HUES64 (cell line): Measurements from ENCODE around the gene GPC3.

Source experiments
- H3K27ac ChIP-seq: 2 replicates; pipeline ENCODE4 v1.7.0; 2013; ENCODE audit warnings: low read depth, low read length, inconsistent platforms
- H3K27me3 ChIP-seq: 2 replicates; pipeline ENCODE4 v1.6.1; 2013; ENCODE audit warnings: mild to moderate bottlenecking, low read length; ENCODE audit not compliant: insufficient read depth
- H3K36me3 ChIP-seq: 2 replicates; pipeline ENCODE4 v1.6.1; 2013; ENCODE audit warnings: mild to moderate bottlenecking, low read length; ENCODE audit not compliant: insufficient read depth
- H3K4me1 ChIP-seq: 2 replicates; pipeline ENCODE4 v1.6.1; 2013; ENCODE audit warnings: mild to moderate bottlenecking, low read length, moderate library complexity; ENCODE audit not compliant: insufficient read depth
- H3K4me3 ChIP-seq: 2 replicates; pipeline ENCODE4 v1.5.1; 2013; ENCODE audit warnings: mild to moderate bottlenecking, low read length, moderate library complexity
- H3K9ac ChIP-seq: 2 replicates; pipeline ENCODE4 v1.6.1; 2013; ENCODE audit warnings: mild to moderate bottlenecking, low read depth, low read length
- H3K9me3 ChIP-seq: 2 replicates; pipeline ENCODE4 v1.6.1; 2013; ENCODE audit warnings: low read depth, low read length; ENCODE audit not compliant: insufficient read depth
- WGBS: fragments of 150-250, 120-280 bp; methylation state at CpG from one replicate; pipeline ENCODE4 v1.1.7; 2013; ENCODE audit warnings: missing lambda C conversion rate; 5-methylcytosine and 5-hydroxymethylcytosine counted together

The GPC3 gene

GRCh38 chrX:133840415-133840814 is 145.0 kb downstream of the GPC3 start:
- peaks cover 3% of the 10 kb centered on the region; the same call in 1 of the 2 replicates for H3K4me1 ChIP-seq
- H3K27me3 ChIP-seq = no peaks in the 10 kb centered on the region
- no peaks in the 10 kb centered on the region; the same call in 1 of the 2 replicates for H3K36me3 ChIP-seq
- no peak overlapping the region for H3K27ac ChIP-seq
- no peak overlapping the region for H3K4me3 ChIP-seq
- H3K9me3 ChIP-seq = no peaks in the 10 kb centered on the region
- WGBS = no CpG with 5 or more reads among the region's 2 CpGs
- H3K9ac ChIP-seq = no peak overlapping the region

- Histone ChIP-seq H3K4me1 (peaks cover 3% of the 10 kb centered on the region; the same call in 1 of the 2 replicates), H3K4me3 (no peak overlapping the region), H3K27me3 (no peaks in the 10 kb centered on the region), H3K9ac (no peak overlapping the region), H3K36me3 (no peaks in the 10 kb centered on the region; the same call in 1 of the 2 replicates), H3K9me3 (no peaks in the 10 kb centered on the region), H3K27ac (no peak overlapping the region)
- WGBS = 63% methylated on average over 4 of the region's 5 CpGs
Measured at GRCh38 chrX:133838761-133839676, 146.4 kb downstream of the GPC3 start.

GRCh38 chrX:133837091-133837490 is 148.3 kb downstream of the GPC3 start:
- 93% methylated on average over 2 of the region's 2 CpGs for WGBS
- no peaks in the 10 kb centered on the region for H3K9me3 ChIP-seq
- no peak overlapping the region for H3K27ac ChIP-seq
- H3K27me3 ChIP-seq = no peaks in the 10 kb centered on the region
- H3K9ac ChIP-seq = no peak overlapping the region
- peaks cover 3% of the 10 kb centered on the region; the same call in 1 of the 2 replicates for H3K4me1 ChIP-seq
- H3K4me3 ChIP-seq = no peak overlapping the region
- no peaks in the 10 kb centered on the region; the same call in 1 of the 2 replicates for H3K36me3 ChIP-seq

GRCh38 chrX:133836561-133836960 is 148.8 kb downstream of the GPC3 start:
- Histone ChIP-seq H3K36me3 (no peaks in the 10 kb centered on the region; the same call in 1 of the 2 replicates), H3K27ac (no peak overlapping the region), H3K4me3 (no peak overlapping the region), H3K27me3 (no peaks in the 10 kb centered on the region), H3K9me3 (no peaks in the 10 kb centered on the region), H3K4me1 (peaks cover 3% of the 10 kb centered on the region; the same call in 1 of the 2 replicates), H3K9ac (no peak overlapping the region)
- WGBS = 98% methylated on average over 3 of the region's 3 CpGs

- no peaks in the 10 kb centered on the region for H3K9me3 ChIP-seq
- H3K36me3 ChIP-seq = no peaks in the 10 kb centered on the region
- no peak overlapping the region for H3K27ac ChIP-seq
- no peak overlapping the region for H3K4me3 ChIP-seq
- H3K27me3 ChIP-seq = no peaks in the 10 kb centered on the region
- H3K9ac ChIP-seq = no peak overlapping the region
- WGBS = 100% methylated on average over 1 of the region's 1 CpG
- H3K4me1 ChIP-seq = peaks cover 3% of the 10 kb centered on the region; the same call in 1 of the 2 replicates
Measured at GRCh38 chrX:133834771-133835170, 150.6 kb downstream of the GPC3 start.

- Histone ChIP-seq H3K27me3 (no peaks in the 10 kb centered on the region), H3K9me3 (no peaks in the 10 kb centered on the region), H3K4me1 (no peaks in the 10 kb centered on the region), H3K27ac (no peak overlapping the region), H3K9ac (no peak overlapping the region), H3K36me3 (no peaks in the 10 kb centered on the region; the same call in 1 of the 2 replicates), H3K4me3 (no peak overlapping the region)
Measured at GRCh38 chrX:133819546-133819945, 165.8 kb downstream of the GPC3 start.

GRCh38 chrX:133818019-133818418 is 167.4 kb downstream of the GPC3 start:
- Histone ChIP-seq H3K36me3 (no peaks in the 10 kb centered on the region; the same call in 1 of the 2 replicates), H3K9ac (no peak overlapping the region), H3K27me3 (no peaks in the 10 kb centered on the region), H3K4me3 (no peak overlapping the region), H3K4me1 (no peaks in the 10 kb centered on the region), H3K9me3 (no peaks in the 10 kb centered on the region), H3K27ac (no peak overlapping the region)
- 100% methylated on average over 5 of the region's 5 CpGs for WGBS

GRCh38 chrX:133815496-133815895 is 169.9 kb downstream of the GPC3 start:
- Histone ChIP-seq H3K4me3 (no peak overlapping the region), H3K9ac (no peak overlapping the region), H3K27ac (no peak overlapping the region), H3K4me1 (peaks cover 12% of the 10 kb centered on the region), H3K9me3 (no peaks in the 10 kb centered on the region), H3K27me3 (no peaks in the 10 kb centered on the region), H3K36me3 (no peaks in the 10 kb centered on the region)
- WGBS = 65% methylated on average over 1 of the region's 1 CpG

GRCh38 chrX:133813971-133814370 is 171.4 kb downstream of the GPC3 start:
- no peak overlapping the region for H3K9ac ChIP-seq
- WGBS = 93% methylated on average over 6 of the region's 6 CpGs
- peaks cover 12% of the 10 kb centered on the region for H3K4me1 ChIP-seq
- no peaks in the 10 kb centered on the region for H3K27me3 ChIP-seq
- H3K9me3 ChIP-seq = no peaks in the 10 kb centered on the region
- H3K36me3 ChIP-seq = no peaks in the 10 kb centered on the region
- H3K4me3 ChIP-seq = no peak overlapping the region
- H3K27ac ChIP-seq = no peak overlapping the region

- H3K27me3 ChIP-seq = no peaks in the 10 kb centered on the region
- 75% methylated on average over 3 of the region's 3 CpGs for WGBS
Measured at GRCh38 chrX:133812402-133812801, 173.0 kb downstream of the GPC3 start.

GRCh38 chrX:133810925-133811324 is 174.5 kb downstream of the GPC3 start:
- H3K9me3 ChIP-seq = no peaks in the 10 kb centered on the region

More at GRCh38 chrX:133812402-133812801, 173.0 kb downstream of the GPC3 start:
- Histone ChIP-seq H3K4me1 (peaks cover 12% of the 10 kb centered on the region), H3K36me3 (no peaks in the 10 kb centered on the region; the same call in 1 of the 2 replicates), H3K9ac (no peak overlapping the region), H3K9me3 (no peaks in the 10 kb centered on the region), H3K4me3 (no peak overlapping the region), H3K27ac (no peak overlapping the region)

More at GRCh38 chrX:133810925-133811324, 174.5 kb downstream of the GPC3 start:
- WGBS = 79% methylated on average over 2 of the region's 3 CpGs
- H3K4me3 ChIP-seq = no peak overlapping the region
- no peak overlapping the region for H3K9ac ChIP-seq
- H3K4me1 ChIP-seq = peaks cover 12% of the 10 kb centered on the region
- H3K27ac ChIP-seq = no peak overlapping the region
- no peaks in the 10 kb centered on the region for H3K27me3 ChIP-seq
- no peaks in the 10 kb centered on the region; the same call in 1 of the 2 replicates for H3K36me3 ChIP-seq
